Gastrocnemius medialis (tissue), 4 donors: Measurements from ENCODE around the gene CXCL14. TPM values are rescaled to one million over a fixed set of nuclear protein-coding genes. Genes with fewer than 3 reads are reported as not detected.

Experiments used
- ATAC-seq, 2 donors: fragments of 150-250 bp; one replicate each; pipeline ENCODE4 v1.9.1; 2016
- DNase-seq, 2 donors: peaks; one replicate each; pipeline ENCODE4 v3.0.0-alpha.2; 2019
- H3K27ac ChIP-seq, 4 donors: fragments of 200-600 bp; sonication (generic); 1 replicate in 1 of 4; 2 replicates in 3 of 4; pipeline ENCODE4 v1.5.1; 2016 to 2018; ENCODE audit warnings: mild to moderate bottlenecking in 2 of 4, moderate library complexity in 1 of 4
- H3K27me3 ChIP-seq, 3 donors: fragments of 200-600 bp; sonication (generic) in 2 of 3; 1 replicate in 1 of 3; 2 replicates in 2 of 3; pipeline versions ENCODE4 v1.5.1 to v1.6.0; 2016 to 2019; ENCODE audit warnings: mild to moderate bottlenecking in 1 of 3, moderate library complexity in 1 of 3
- H3K36me3 ChIP-seq, 2 donors: fragments of 200-600 bp; sonication (generic) in 1 of 2; one replicate each; pipeline ENCODE4 v1.5.1; 2017 to 2018
- H3K4me1 ChIP-seq, 2 donors: fragments of 200-600 bp; sonication (generic) in 1 of 2; one replicate each; pipeline ENCODE4 v1.5.1; 2016 to 2017; ENCODE audit warnings: mild to moderate bottlenecking in 2 of 2
- H3K4me3 ChIP-seq, 4 donors: fragments of 200-600 bp; sonication (generic) in 3 of 4; 1 replicate in 1 of 4; 2 replicates in 3 of 4; pipeline ENCODE4 v1.5.1; 2016 to 2019; ENCODE audit warnings: mild to moderate bottlenecking in 2 of 4
- H3K9me3 ChIP-seq, 3 donors: fragments of 200-600 bp; sonication (generic) in 2 of 3; 1 replicate in 1 of 3; 2 replicates in 2 of 3; pipeline ENCODE4 v1.5.1; 2016 to 2019
- POLR2A ChIP-seq, 2 donors: fragments of 450-650 bp; IDR thresholded peaks; one replicate each; pipeline ENCODE4 v1.6.1; 2017; ENCODE audit warnings: antibody characterized with exemption in 2 of 2, mild to moderate bottlenecking in 2 of 2, moderate library complexity in 2 of 2
- in situ Hi-C, 4 donors: fragments of 200-750 bp; cut with MboI; loops; one replicate each; pipeline versions ENCODE4 v1.15.0 to v1.8.0; 2017; ENCODE audit warnings: low sequenced_read_pairs in 4 of 4
- intact Hi-C: fragments of 100-400 bp; cut with DNase I; formaldehyde crosslinking; loops from one replicate; pipeline ENCODE4 v1.15.1; 2023; ENCODE audit warnings: low total_unique reads
- total RNA-seq, 4 donors: library from RNA; depleted of rRNA; stranded (reverse); fragments of >200 nt; gene quantifications; one replicate each; pipeline versions ENCODE4 v1.1.0 to v1.2.3, GENCODE V29; 2016
- TF ChIP-seq, protein P1 (sequence below), 5 experiments: fragments of 450-650 bp in 3 of 5; fragments of 200-600 bp in 2 of 5; sonication (generic) in 2 of 5; IDR thresholded peaks in 4 of 5; conservative IDR thresholded peaks in 1 of 5; 1 replicate in 4 of 5; 2 replicates in 1 of 5; pipeline ENCODE4 v1.5.1; 2016 to 2019; ENCODE audit warnings: antibody characterized with exemption in 5 of 5, mild to moderate bottlenecking in 3 of 5, moderate library complexity in 3 of 5

Gene CXCL14
- total RNA-seq, 4 donors from 2014 or later = 2.3 to 96.2 (median 17.8) TPM

DNA sequence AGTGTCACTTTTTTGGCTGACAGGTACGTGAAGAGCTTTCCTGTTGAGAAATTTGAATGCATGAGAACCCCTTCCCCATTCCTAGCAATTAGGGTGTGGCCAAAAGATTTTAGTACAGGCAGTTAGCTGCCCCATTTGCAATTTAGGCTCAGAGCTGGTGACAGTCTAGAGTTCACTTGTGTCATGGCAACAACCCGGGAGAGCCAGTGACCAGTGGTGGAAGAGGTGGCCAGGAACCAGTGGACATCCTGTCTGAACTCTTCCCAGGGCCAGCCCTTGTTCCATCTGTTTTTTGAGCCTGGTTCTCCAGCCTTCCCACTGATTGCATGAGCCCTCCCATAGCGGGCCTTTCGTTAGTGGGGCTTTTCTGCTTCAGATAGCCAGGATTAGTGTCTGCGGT lies 40.5 kb downstream of the CXCL14 start:
- H3K4me1 ChIP-seq = peaks cover 4% of the 10 kb centered on the region in 2 donors
- TF ChIP-seq POLR2A (IDR thresholded peaks at IDR 0.05) = no peak
- TF ChIP-seq, protein P1, sequence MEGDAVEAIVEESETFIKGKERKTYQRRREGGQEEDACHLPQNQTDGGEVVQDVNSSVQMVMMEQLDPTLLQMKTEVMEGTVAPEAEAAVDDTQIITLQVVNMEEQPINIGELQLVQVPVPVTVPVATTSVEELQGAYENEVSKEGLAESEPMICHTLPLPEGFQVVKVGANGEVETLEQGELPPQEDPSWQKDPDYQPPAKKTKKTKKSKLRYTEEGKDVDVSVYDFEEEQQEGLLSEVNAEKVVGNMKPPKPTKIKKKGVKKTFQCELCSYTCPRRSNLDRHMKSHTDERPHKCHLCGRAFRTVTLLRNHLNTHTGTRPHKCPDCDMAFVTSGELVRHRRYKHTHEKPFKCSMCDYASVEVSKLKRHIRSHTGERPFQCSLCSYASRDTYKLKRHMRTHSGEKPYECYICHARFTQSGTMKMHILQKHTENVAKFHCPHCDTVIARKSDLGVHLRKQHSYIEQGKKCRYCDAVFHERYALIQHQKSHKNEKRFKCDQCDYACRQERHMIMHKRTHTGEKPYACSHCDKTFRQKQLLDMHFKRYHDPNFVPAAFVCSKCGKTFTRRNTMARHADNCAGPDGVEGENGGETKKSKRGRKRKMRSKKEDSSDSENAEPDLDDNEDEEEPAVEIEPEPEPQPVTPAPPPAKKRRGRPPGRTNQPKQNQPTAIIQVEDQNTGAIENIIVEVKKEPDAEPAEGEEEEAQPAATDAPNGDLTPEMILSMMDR (IDR thresholded peaks at IDR 0.05 in 4 of 5, conservative IDR thresholded peaks at IDR 0.05 in 1 of 5) = no peak
- H3K27ac ChIP-seq = no peak overlapping the region
- peaks cover 69 to 83% (median 73%) of the 10 kb centered on the region in 3 donors for H3K27me3 ChIP-seq
- in situ Hi-C loops (no loop called here), intact Hi-C loops (no loop called here)
- ATAC-seq (no peak), DNase-seq (no peak)
- H3K9me3 ChIP-seq = no peaks in the 10 kb centered on the region
- H3K4me3 ChIP-seq = no peak overlapping the region
- H3K36me3 ChIP-seq = no peaks in the 10 kb centered on the region

DNA sequence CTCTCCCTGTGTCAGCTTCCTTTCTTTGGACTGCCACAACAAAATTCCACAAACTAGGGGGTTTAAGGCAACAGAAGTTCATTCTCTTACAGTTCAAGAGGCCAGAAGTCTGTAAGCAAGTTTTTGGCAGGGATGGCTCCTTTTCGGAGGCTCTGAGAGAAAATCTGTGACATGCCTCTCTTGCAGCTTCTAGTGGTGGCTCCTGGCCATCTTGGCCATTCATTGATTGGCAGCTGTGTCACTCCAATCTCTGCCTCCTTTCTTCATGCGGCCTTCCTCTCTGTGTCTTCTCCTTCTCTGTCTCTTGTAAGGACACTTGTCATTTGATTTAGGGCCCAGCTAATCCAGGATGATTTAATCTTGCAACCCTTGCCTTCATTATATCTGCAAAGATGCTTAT lies 41.0 kb downstream of the CXCL14 start:
- intact Hi-C loops (no loop called here), in situ Hi-C loops (no loop called here)
- Histone ChIP-seq H3K4me3 (no peak overlapping the region), H3K4me1 (peaks cover 0 to 4% of the 10 kb centered on the region in 2 donors), H3K36me3 (no peaks in the 10 kb centered on the region), H3K27me3 (peaks cover 69 to 83% (median 73%) of the 10 kb centered on the region in 3 donors), H3K9me3 (no peaks in the 10 kb centered on the region), H3K27ac (no peak overlapping the region)
- no peak for TF ChIP-seq POLR2A (IDR thresholded peaks at IDR 0.05)
- TF ChIP-seq, protein P1 (IDR thresholded peaks at IDR 0.05 in 4 of 5, conservative IDR thresholded peaks at IDR 0.05 in 1 of 5) = no peak
- ATAC-seq = no peak
- no peak for DNase-seq

DNA sequence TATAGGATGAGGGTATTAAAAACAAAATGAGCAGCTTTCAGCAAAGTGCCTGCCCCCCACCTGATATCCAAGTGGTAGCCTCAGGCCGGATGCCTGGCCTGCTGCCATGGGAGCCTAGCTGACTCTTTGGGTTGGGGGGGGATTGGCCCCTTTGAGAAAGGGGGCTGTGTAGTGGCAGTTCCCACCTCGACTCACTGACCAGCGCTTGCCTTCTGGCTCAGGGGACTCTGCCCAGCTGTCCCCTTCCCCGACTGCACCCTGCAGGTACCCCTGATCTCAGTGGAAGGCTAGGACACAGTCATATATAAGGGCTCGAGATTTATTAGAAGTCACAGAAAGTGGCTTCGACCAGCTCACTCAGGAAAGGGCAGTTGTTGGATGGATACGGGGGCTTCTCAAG lies 41.5 kb downstream of the CXCL14 start:
- Histone ChIP-seq H3K9me3 (no peaks in the 10 kb centered on the region), H3K4me3 (no peak overlapping the region), H3K27me3 (peaks cover 69 to 83% (median 73%) of the 10 kb centered on the region in 3 donors), H3K27ac (no peak overlapping the region), H3K4me1 (peaks cover 0 to 4% of the 10 kb centered on the region in 2 donors), H3K36me3 (no peaks in the 10 kb centered on the region)
- ATAC-seq = no peak
- TF ChIP-seq POLR2A (IDR thresholded peaks at IDR 0.05) = no peak
- TF ChIP-seq, protein P1 (IDR thresholded peaks at IDR 0.05 in 4 of 5, conservative IDR thresholded peaks at IDR 0.05 in 1 of 5) = no peak
- in situ Hi-C loops (no loop called here), intact Hi-C loops (no loop called here)
- DNase-seq = no peak

DNA sequence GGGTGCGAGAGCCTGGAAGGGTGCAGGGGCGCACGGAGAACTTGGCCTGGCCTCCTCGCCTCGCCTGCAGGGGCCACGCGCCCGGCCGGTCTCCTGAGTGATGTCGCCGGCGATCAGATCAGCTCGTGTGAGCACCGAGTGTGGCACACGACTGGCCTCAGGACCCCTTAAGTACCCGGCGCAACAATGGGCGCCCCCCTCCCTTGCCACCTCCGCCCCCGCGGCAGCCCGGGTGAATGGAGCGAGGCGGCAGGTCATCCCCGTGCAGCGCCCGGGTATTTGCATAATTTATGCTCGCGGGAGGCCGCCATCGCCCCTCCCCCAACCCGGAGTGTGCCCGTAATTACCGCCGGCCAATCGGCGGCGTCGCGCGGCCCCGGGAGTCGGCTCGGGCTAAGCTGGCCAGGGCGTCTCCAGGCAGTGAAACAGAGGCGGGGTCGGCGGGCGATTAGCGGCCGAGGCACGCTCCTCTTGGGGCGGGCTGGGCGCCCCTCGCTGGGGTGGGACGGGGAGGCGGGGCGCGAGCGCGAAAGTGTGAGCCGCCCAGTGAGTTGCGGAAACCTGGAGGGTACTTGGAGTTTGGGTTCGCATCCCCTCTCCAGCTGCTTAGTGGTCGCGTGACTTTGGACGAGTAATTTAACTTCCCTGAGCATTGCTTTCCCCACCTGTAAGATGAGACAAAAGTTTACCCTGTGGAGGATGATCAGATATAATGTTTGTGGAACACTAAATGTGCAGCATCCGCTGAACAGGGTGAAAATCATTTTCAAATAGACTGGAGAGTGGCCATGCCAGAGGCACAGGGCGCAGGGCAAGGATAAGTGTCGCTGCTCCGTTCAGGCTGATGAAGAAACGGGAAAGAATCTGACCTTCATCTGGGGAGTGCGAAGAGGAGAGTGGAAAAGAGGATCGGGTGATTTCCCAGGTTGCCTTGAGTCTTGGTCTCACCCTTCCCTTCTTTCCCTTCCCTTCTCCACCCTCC lies 42.7 kb downstream of the CXCL14 start, which contains the start of gene NEUROG1:
TSS of gene NEUROG1 (minus strand) at position 145 of the 982 bp plus-strand sequence. CDS start 274 bp downstream, outside the sequence.
- ATAC-seq = no peak
- Histone ChIP-seq H3K27ac (no peak within 1 kb of the TSS), H3K4me3 (peak within 1 kb of the TSS in 3 of 4 donors; percentile 25 to 34 (median 28)), H3K9me3 (no peaks in the 10 kb centered on the region), H3K4me1 (peaks cover 0 to 4% of the 10 kb centered on the region in 2 donors), H3K36me3 (no peaks in the 10 kb centered on the region), H3K27me3 (peaks cover 66 to 80% (median 77%) of the 10 kb centered on the region in 3 donors)
- intact Hi-C loops = no loop called here
- DNase-seq = no peak
- TF ChIP-seq, protein P1 (IDR thresholded peaks at IDR 0.05 in 4 of 5, conservative IDR thresholded peaks at IDR 0.05 in 1 of 5) = no peak
- no peak for TF ChIP-seq POLR2A (IDR thresholded peaks at IDR 0.05)
- in situ Hi-C loops = no loop called here
